Measurements from ENCODE around the gene PHF10. TPM values are rescaled to one million over a fixed set of nuclear protein-coding genes. Genes with fewer than 3 reads are reported as not detected.

Gene PHF10
- total and polyA plus RNA-seq, 2 donors from 2014 or later, result 34.5 to 35.9 TPM

DNA sequence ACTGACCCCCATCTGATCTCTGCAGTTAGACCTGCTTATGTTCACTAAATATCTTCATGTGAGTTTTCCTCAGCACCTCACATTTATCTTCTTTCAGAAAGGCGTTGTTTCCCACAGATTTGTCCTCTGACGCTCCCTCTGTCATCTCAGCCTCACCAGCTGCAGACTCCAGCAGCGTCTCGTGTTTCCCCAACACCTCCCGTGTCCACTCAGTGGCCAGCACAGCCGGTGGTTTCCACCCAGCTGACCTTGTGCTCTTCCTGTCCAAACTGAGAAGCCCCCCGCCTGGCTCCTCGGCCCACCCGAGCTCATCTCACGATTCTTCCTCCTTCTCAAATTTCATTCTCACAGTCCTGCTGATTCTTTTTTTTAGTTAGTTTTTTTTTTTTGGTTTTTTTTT, 39.6 kb upstream of the PHF10 start:
- H3K27ac ChIP-seq (ENCODE audit: low read depth in 2 of 2, low read length in 2 of 2), result no peak overlapping the region
- intact Hi-C loops (cut with DNase I), result no loop called here
- no peak overlapping the region for H3K9ac ChIP-seq (ENCODE audit: low read length in 3 of 3)
- no peaks in the 10 kb centered on the region for H3K9me3 ChIP-seq (ENCODE audit: control insufficient read depth in 2 of 3, insufficient read depth in 1 of 3, low read length in 3 of 3)
- H3K36me3 ChIP-seq (ENCODE audit: control insufficient read depth in 2 of 3, insufficient read depth in 3 of 3, low read length in 3 of 3), result peaks cover 7 to 50% (median 35%) of the 10 kb centered on the region in 3 donors
- FAIRE-seq (no peak), DNase-seq (peak in 3 of 5 donors; percentile 50 to 65 (median 60))
- TF ChIP-seq CTCF (IDR thresholded peaks at IDR 0.05; ENCODE audit: borderline replicate concordance, extremely low read depth, insufficient read depth), result no peak
- H3K4me3 ChIP-seq (ENCODE audit: low read length in 3 of 3), result no peak overlapping the region
- no peaks in the 10 kb centered on the region for H3K27me3 ChIP-seq (ENCODE audit: control insufficient read depth, insufficient read depth, low read length)
- H3K4me1 ChIP-seq (ENCODE audit: control insufficient read depth in 2 of 3, insufficient read depth in 2 of 3, low read depth in 1 of 3, low read length in 3 of 3), result no peaks in the 10 kb centered on the region

GRCh38 chr6:169763308-169763707, 39.0 kb upstream of the PHF10 start:
- no peak for DNase-seq
- intact Hi-C loops (cut with DNase I), result no loop called here
- Histone ChIP-seq H3K9ac (ENCODE audit: low read length in 3 of 3) (no peak overlapping the region), H3K4me3 (ENCODE audit: low read length in 3 of 3) (no peak overlapping the region), H3K27me3 (ENCODE audit: control insufficient read depth, insufficient read depth, low read length) (no peaks in the 10 kb centered on the region), H3K9me3 (ENCODE audit: control insufficient read depth in 2 of 3, insufficient read depth in 1 of 3, low read length in 3 of 3) (no peaks in the 10 kb centered on the region), H3K27ac (ENCODE audit: low read depth in 2 of 2, low read length in 2 of 2) (no peak overlapping the region), H3K36me3 (ENCODE audit: control insufficient read depth in 2 of 3, insufficient read depth in 3 of 3, low read length in 3 of 3) (peaks cover 11 to 51% (median 36%) of the 10 kb centered on the region in 3 donors), H3K4me1 (ENCODE audit: control insufficient read depth in 2 of 3, insufficient read depth in 2 of 3, low read depth in 1 of 3, low read length in 3 of 3) (no peaks in the 10 kb centered on the region)
- FAIRE-seq, result no peak
- no peak for TF ChIP-seq CTCF (IDR thresholded peaks at IDR 0.05; ENCODE audit: borderline replicate concordance, extremely low read depth, insufficient read depth)

GRCh38 chr6:169755162-169755561, 30.9 kb upstream of the PHF10 start:
- intact Hi-C loops (cut with DNase I), result no loop called here
- TF ChIP-seq CTCF (IDR thresholded peaks at IDR 0.05; ENCODE audit: borderline replicate concordance, extremely low read depth, insufficient read depth), result no peak
- FAIRE-seq, result no peak
- DNase-seq, result no peak
- Histone ChIP-seq H3K27me3 (ENCODE audit: control insufficient read depth, insufficient read depth, low read length) (no peaks in the 10 kb centered on the region), H3K9me3 (ENCODE audit: control insufficient read depth in 2 of 3, insufficient read depth in 1 of 3, low read length in 3 of 3) (no peaks in the 10 kb centered on the region), H3K4me1 (ENCODE audit: control insufficient read depth in 2 of 3, insufficient read depth in 2 of 3, low read depth in 1 of 3, low read length in 3 of 3) (peaks cover 5 to 10% (median 6%) of the 10 kb centered on the region in 3 donors), H3K36me3 (ENCODE audit: control insufficient read depth in 2 of 3, insufficient read depth in 3 of 3, low read length in 3 of 3) (peaks cover 6 to 21% (median 14%) of the 10 kb centered on the region in 3 donors), H3K9ac (ENCODE audit: low read length in 3 of 3) (no peak overlapping the region), H3K27ac (ENCODE audit: low read depth in 2 of 2, low read length in 2 of 2) (no peak overlapping the region), H3K4me3 (ENCODE audit: low read length in 3 of 3) (no peak overlapping the region)

DNA sequence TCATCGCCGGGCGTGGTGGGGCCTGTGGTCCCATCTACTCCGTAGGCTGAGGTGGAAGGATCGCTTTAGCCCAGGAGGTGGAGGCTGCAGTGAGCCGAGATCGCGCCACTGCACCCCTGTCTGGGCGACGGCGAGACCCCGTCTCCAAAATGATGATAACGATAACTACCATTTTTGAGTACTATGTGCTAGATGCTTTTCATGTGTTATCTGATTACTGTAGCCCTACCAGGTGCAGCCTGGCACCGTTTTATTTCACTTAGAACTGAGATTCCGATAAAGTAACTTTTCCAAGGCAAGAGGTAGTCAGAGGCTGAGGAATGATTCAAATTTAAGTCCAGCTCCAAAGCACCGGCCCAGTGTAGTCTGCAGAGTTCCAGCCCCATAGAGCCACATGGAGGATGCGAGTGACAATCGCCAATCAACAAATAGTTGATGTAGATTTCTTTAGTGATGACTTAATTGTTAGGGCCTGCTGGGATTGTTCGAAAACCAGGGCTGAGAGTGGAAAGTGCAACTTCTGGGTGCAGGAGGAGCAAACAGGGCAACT, 27.8 kb upstream of the PHF10 start:
- H3K4me3 ChIP-seq (ENCODE audit: low read length in 3 of 3), result peak overlapping the region; percentile 81 to 89 (median 83)

More for the DNA sequence above, 27.8 kb upstream of the PHF10 start:
- peaks cover 0 to 4% (median 2%) of the 10 kb centered on the region in 3 donors for H3K36me3 ChIP-seq (ENCODE audit: control insufficient read depth in 2 of 3, insufficient read depth in 3 of 3, low read length in 3 of 3)
- FAIRE-seq (no peak), DNase-seq (peak in 1 of 5 donors; percentile 25)
- peaks cover 5 to 11% (median 6%) of the 10 kb centered on the region in 3 donors for H3K4me1 ChIP-seq (ENCODE audit: control insufficient read depth in 2 of 3, insufficient read depth in 2 of 3, low read depth in 1 of 3, low read length in 3 of 3)
- H3K27ac ChIP-seq (ENCODE audit: low read depth in 2 of 2, low read length in 2 of 2), result peak overlapping the region; percentile 95
- H3K9ac ChIP-seq (ENCODE audit: low read length in 3 of 3), result peak overlapping the region; percentile 74 to 97 (median 85)
- intact Hi-C loops (cut with DNase I), result no loop called here
- H3K9me3 ChIP-seq (ENCODE audit: control insufficient read depth in 2 of 3, insufficient read depth in 1 of 3, low read length in 3 of 3), result no peaks in the 10 kb centered on the region
- no peaks in the 10 kb centered on the region for H3K27me3 ChIP-seq (ENCODE audit: control insufficient read depth, insufficient read depth, low read length)
- TF ChIP-seq CTCF (IDR thresholded peaks at IDR 0.05; ENCODE audit: borderline replicate concordance, extremely low read depth, insufficient read depth), result no peak
